GM21576 (cell line): ENCODE data around the gene PCDH15.
"Not testable (repeated sequence)": the region's sequence is repeated elsewhere in the genome, so short reads cannot be mapped to it uniquely, and the experiment has no call there.

ENCODE experiments used
- ATAC-seq: cut with Tn5 transposase; IDR thresholded peaks from one replicate; pipeline ENCODE4 v1.9.1; 2021; ENCODE audit warnings: mild to moderate bottlenecking, moderate library complexity; ENCODE audit not compliant: unreplicated experiment

Gene PCDH15

DNA sequence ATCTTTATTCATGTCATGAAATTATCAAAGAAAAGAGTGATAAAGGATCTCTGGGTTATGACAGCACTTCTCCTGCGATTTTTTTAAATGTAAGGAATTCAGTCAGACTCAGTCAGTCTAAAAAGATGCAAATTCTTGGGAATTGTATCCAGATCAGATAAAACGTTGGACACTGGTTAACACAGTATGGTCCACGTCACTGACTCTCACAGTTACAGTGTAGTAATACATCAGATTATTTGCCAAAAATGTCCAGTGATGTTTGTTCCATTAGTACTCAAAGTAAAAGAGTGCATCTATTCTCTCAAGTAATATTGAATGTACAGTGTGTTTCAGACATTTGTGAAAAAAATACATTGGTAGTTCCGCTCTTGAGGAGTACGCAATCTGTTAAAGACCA, 224.5 kb downstream of the PCDH15 start:
- no peak for ATAC-seq

DNA sequence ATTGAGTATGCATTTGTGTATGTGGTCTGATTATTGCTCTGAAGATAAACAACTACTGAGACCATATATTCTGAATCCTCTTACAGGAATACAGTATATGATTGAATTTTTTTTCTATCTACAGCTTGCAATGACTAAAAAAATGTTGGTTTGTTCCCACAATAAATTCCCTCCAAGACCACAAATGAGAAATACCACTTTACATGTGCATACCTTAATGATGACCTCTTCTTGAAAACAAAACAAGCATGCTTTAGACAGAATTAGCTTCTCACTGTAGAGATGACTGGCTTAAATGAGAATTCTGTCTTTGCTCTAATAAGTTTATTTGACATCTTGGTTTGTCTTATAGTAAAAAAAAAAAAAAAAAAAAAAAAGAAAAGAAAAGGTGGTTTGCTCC, 241.5 kb downstream of the PCDH15 start:
- no peak for ATAC-seq

DNA sequence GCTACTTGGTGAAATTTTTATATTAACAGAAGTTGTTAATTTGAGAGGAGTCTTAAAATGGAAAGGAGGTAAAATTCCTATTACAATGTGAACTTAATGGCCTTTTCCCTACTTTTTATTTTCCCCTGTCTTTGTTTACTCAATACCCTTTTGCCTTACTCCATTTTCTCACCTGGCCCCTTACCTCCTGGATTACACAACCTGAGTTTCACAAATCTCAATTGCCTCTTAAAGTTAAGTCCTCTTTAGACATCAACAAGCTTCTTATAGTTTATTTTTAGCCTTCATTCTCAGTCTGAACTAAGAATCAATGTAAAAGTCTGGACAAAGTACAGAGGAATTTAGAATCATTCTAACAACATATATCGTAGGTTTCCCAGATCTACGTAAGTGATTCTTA, 247.0 kb downstream of the PCDH15 start:
- no peak for ATAC-seq

DNA sequence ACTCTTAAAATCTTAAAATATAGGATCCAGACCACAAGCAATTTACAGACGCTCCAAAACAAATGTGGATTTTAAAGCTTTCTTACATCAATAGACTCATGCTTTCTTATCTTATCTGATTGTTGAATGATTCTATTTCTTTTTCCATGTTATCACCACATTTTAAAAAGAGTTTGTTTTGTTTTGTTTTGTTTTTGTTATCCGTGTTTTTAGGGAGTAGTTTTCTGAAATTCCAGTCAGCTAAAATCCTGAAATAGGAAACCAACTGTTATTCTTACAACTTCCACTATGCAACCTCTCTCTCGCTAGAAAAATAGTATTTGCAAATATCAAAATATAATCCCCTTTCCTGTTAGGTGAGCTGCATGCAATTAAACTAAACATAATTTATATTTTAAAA, 251.0 kb downstream of the PCDH15 start:
- no peak for ATAC-seq

DNA sequence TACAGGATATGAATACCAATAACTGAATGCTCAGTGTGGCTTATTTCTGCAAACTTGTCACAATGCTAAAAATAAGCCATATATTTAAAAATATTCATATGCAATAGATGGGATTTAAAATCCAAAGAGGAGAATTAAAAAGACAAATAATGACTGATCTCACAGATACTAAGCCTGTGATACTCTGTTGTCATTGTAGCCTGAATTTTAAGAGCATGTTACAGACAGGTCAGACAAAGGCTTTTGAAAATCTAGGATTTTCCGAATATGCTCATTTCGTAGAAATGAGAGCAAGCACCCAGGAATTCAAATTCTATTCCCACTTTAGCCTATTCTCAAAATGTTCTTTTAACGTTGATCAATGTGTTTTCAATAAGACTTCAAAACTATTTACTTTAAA, 269.7 kb downstream of the PCDH15 start:
- no peak for ATAC-seq

DNA sequence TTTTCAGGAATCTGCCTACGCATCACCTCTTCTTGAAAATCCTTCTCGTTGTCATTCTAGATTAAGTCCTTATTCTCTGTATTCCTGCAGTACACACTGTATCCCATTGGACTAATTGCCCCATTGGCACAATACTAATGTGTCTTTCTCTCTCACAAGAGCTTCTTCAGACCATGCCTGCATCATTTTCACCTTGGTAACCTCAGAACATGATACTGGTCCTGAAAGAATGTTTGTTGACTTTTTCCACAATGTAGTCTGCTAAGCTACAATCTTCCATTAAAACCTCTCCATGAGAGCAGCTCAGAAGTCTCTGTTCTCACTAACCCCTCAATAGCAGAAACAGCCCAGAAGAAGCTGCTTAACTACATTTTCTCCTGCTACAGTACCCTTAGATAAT, 270.7 kb downstream of the PCDH15 start:
- no peak for ATAC-seq

DNA sequence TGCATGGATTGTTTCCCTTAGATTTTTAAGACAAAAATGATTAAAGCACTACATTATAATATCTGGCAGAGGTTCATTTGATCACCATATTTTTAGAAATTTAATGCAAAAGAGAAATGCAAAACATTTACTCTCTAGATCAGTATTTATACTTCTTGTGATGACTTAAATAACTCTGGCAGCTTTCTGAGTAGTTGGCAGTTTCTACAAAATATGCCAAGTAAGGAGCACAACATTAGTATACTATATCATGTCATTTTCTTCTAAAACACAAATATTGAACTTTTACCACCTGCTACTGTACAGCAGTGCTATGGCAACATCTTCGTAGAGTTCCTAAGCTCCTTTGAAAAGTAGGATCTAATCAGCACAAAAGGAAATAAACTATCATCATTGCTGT, 275.2 kb downstream of the PCDH15 start:
- ATAC-seq: no peak

DNA sequence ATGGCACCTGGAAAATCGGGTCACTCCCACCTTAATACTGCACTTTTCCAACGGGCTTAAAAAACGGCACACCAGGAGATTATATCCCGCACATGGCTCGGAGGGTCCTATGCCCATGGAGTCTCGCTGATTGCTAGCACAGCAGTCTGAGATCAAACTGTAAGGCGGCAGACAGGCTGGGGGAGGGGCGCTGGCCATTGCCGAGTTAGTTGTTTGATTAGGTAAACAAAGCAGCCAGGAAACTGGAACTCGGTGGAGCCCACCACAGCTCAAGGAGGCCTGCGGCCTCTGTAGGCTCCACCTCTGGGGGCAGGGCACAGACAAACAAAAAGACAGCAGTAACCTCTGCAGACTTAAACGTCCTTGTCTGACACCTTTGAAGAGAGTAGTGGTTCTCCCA, 285.8 kb downstream of the PCDH15 start:
- ATAC-seq: not testable (repeated sequence)

DNA sequence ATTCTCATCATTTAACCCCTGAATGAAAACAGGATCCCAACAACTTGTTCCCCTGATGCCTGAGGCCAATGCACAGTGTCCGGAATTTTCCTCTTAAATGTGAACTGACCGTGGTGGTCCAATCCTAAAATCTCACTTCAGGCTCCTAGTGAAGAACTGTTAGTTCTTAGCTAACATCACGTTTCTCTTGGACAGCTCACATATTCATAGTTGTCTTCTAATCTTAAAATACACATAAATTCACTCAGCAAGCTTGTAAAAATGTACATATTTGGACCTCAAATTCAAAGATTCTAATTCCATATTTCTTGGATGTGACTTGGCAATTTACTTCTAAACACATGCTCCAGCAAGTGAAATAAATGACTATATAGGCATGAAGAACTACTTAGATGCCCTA, 297.2 kb downstream of the PCDH15 start:
- no peak for ATAC-seq

DNA sequence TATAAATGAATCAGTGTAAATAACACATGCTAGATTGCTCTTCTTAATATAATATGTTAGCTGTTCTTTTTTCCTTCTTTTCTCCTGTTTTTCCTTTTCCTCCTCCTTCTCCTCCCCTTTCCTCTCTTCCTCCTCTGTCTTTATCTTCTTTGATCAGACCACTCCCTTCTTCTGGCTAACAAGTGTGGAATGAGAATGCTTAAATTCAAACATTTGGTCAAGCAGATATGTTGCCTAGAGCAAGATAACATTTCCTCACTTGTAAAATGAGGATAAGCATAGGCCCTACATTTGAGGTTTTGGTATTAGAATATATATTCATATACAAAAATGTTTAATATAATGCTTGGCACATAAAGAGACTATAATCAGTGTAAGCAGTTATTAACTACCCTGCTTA, 299.1 kb downstream of the PCDH15 start:
- ATAC-seq: no peak

DNA sequence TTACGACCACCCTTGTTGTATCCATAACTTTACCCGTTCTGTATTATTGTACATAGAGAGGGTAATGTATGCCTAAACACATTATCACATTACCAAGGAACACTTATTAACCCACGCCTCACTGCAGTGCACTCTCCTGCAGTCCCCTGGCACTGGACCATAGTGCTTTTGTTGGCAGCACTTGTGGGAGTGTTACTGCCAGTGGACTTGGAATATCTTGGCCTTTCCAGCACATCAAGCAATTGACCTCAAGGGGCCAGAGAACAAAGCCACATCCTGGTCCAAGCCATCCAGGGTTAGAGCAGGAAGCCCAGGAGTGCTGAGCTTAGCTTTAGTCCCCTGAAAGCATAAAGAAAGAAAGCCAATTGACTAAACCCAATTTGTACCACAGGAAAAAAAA, 304.2 kb downstream of the PCDH15 start:
- ATAC-seq: no peak

DNA sequence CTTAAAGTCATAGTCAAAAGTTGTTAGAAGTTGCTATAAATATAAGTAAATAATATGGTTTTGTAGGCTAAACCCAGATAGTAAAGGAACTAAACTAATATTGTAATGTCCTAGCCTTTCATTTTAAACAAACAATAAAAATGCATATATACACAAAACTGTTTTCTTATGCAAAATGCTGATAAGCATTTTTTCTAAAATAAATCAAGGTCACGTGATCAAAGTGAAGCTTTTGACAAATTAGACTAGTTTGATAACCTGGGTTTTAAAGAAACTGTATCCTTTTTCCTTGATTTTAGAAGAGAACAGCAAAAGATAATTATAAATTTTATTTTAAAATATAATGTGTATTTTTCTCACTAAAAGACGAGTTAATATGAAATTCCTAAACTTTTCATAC, 313.3 kb downstream of the PCDH15 start:
- no peak for ATAC-seq

DNA sequence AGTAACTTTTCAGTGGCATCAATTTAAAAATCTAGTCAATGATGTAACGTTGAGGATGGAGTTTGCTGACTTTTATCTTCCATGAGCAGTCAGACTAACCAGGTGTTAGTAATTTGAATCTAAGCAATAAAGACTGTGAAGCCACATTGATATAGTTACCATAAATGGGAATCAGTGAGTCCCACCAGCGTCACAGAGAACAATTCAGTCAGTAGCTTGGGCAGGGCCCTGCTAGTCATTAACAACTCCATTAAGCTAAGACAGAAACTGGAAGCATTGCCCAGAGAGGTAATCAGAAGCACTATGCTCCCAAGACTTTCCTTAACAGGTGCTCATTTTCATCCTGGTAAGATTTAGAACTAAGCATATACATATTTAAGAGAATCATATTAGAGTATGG, 315.1 kb downstream of the PCDH15 start:
- ATAC-seq: no peak

DNA sequence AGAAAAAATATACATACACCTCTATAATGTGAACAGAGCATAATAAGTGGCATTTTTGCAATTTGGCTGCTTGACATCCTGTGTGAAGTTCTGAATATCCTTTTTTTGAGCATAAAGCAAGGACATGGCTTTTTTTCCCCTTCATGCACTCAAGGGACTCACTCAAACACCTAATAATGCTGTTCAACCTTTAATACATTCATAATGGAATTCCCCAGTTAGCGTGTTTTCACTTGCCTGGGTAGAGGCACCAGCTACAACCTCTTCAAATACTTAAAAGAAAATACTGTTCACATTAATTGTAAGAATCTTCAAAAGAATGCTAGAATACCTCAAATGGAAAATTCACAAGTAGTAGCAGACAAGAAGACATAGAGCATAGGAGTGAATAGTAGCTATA, 316.8 kb downstream of the PCDH15 start:
- no peak for ATAC-seq

DNA sequence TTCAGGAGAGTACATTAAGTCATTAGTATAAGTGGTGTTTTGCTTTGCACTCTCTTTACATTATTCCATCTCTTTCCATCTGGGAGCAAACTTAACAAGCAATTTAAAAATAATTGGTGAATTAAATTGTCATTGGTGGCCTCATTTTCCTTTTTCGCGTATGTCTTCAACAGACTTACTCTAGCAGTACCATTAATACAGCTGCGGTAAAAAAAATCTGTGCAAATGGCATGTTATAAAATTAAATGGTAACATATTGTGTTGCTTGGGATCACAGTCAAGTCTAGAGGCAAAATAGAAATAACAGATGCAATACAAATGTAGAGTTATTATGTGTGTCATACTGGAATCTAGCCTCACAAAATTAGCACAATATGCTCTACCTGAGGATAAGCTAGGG, 322.4 kb downstream of the PCDH15 start:
- ATAC-seq: no peak

DNA sequence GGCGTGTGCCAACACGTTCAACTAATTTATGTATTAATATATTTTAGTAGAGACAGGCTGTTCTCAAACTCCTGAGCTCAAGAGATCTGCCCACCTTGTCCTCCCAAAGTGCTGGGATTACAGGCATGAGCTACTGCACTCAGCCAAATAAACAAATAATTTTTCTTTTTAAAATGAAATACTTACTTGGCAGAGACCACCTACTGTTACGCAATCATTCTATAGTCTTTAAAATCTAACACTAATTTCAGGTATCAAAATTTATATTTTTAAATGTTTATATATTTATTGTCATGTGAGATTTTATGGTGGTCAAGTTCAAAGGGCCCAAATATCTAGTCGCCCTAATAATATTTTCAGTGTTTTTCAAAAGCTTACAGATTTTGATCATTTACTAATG, 323.3 kb downstream of the PCDH15 start:
- no peak for ATAC-seq

DNA sequence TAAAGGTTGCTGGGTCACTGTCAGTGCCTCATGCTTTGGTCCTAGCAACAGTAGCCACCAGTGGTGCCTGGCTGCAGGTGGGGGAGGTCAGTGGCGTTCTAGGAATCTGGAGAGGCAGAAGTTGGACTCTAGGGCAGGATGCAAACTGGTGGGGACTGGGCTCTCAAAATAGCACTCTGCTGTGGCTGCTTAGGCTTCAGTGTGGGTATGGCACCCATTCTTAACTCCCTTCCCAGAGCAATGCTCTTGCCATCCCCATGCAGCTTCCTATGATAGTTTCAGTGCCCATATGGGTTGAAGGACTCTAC, 330.8 kb downstream of the PCDH15 start:
- no peak for ATAC-seq

DNA sequence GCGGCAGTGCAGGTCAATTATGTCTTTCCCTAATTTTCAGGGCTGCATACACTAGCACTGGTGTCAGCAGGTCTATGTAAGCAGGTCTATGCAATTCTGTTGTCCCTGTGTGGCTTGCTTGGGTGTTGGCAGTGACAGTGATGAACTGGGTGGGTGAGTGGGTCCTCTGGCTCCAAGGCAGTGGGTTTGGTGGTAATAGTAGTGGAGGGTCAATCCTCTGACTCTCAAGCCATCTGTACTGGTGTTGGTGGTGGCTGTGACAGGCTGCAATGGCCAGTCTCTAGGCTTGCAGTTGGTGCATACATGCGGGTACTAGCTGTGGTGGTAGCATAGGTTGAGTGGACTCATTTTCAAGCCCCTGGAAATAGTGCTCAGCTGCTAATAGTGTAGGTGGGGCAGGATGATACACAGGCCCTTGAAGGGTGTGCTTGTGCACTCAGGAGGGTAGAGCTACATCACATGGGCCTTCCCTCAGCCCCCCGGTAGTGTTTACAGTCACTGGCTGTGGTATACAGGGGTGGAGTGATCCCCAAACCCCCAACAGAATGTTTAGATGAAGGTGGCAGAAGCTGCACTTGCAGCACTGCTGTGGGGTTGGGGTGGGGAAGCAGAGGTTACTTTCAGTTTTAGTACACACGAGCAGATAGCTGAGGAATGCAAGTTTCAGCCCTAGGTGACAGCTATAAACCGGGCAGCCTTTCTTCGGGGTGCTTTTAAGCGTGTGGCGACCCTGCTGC, 331.3 kb downstream of the PCDH15 start:
- no peak for ATAC-seq

DNA sequence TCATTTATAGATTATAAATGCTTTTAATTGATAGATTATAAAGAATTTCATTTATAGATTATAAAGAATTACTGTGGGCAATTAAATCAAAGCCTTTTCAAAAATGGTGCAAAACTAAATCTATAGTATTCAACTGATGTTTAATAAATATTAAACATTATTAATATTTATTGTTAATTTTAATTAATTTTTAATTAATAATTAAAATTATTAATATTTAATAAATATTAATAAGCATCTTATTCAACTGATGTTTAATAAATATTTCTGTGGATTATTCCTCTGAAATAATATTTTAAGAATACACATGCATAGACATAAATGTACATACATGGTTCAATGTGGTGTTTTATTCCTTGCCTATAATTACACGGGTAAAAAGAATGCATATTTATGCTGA, 346.8 kb downstream of the PCDH15 start:
- no peak for ATAC-seq

DNA sequence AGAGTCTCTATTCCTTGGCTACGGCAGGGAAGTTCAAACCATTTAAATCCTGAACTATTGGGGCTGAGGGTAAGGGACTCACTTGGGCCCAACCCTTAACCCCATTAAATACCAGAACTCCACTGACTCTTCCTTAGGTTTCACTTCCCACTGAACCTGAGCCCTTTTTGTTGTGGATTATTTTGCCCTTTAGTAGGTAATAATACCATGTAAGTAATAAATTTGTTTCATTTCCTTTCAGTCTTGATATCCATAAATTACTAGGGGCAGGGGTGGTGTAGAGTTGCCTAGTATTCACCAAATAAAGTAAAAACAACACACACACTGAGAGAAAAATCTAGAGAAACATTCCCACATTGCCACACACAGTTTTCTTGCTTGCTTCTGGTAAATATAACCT, 352.0 kb downstream of the PCDH15 start:
- ATAC-seq: no peak

DNA sequence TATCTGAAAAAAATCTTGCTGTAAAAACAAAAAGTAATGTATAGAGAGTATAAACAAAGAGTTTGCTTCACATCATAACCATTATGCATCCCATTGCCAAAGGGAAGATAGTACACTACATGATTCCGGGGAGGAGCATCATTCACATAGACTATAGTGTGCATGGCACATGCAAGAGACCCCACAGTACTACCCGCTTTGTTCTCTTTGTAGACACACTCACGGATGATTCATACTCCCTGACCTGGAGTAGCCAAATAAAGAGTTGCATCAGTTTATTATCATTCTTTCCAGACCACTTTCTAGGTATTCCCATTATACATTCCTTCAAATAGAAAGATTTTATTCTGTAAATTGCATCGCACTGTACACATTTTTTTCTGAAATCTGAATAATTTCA, 356.9 kb downstream of the PCDH15 start:
- no peak for ATAC-seq

DNA sequence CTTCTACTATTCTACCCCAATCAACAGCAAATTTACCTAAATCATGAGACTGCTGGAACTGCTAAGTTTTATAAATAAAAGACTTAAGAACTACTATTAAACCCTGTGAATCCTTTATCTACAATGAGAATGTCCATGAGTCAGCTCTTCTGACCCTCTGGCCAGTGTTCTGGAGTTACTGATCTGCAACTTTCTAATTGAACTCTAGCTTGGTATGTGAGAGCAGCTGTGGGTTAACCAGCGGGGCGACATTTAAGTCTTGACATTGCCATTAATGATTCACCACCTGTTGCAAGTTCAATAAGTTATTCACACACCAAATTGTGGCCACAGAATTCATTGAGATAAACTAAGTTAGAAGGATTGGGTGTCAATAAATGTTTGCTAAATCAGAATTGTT, 359.8 kb downstream of the PCDH15 start:
- no peak for ATAC-seq

DNA sequence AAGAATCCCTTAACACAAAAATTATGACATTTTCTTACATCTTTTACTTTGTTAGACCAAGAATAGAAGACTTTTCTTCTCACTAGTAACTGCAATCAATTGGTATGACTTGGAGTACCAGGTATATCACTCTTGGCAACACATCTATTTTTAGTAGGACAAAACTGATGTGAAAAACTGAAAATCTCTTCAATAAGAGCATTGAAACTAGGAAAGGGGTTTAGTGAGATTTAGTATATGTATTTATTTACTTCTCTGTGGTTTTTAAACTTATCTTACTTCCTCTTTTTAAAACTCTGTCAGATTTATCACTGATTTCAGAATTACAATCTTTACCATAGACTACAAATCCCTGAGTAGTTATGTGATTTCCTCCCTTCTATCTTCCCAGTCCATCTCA, 366.2 kb downstream of the PCDH15 start:
- ATAC-seq: no peak

DNA sequence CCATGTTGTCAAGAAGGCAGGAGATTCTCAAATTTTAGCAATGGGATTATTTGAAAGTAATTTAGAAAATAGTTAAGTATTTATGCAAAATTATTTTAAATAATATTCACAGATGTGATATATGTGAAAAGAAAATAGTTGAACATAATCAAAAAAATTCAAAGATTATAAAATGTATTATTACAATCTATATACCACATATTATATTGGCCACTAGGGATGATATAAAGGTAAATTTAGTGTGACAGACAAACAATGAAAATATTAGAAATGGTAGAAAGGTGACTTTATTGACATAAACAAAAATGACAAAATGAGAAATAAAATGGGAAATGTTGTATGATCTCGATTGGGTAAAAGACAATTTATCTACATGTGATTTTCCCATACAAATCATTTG, 385.5 kb downstream of the PCDH15 start:
- ATAC-seq: no peak
